Measurements from ENCODE around the gene METTL23. TPM values are rescaled to one million over a fixed set of nuclear protein-coding genes. Genes with fewer than 3 reads are reported as not detected.
"Not testable (repeated sequence)": the region's sequence is repeated elsewhere in the genome, so short reads cannot be mapped to it uniquely, and the experiment has no call there.

METTL23 gene
- total RNA-seq, 1 donor = 25.7 TPM

DNA sequence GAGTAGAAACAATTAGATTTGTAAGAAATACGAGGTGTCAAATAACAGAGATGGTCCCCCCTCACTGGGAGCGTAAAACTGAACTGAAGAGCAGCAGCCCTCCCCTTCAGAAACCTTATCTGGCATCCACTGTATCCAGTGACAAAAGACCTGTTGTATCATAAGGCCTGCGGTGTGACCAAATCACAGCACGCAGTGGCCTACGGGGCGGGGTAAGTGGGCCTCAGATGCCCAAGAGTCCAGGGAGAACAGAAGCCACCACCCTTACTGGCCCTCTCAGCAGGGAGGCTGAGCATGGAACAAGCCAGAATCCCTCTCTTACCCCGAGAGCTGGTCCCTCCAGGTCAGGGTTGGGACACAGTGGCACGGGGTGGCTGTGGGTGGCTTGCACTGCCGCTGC, 5.7 kb upstream of the METTL23 start:
- Histone ChIP-seq H3K79me2 (ENCODE audit: insufficient read depth, low read length) (peaks cover 59% of the 10 kb centered on the region), H3K36me3 (ENCODE audit: insufficient read depth, low read length) (peaks cover 84% of the 10 kb centered on the region)
- TF ChIP-seq, protein P1, sequence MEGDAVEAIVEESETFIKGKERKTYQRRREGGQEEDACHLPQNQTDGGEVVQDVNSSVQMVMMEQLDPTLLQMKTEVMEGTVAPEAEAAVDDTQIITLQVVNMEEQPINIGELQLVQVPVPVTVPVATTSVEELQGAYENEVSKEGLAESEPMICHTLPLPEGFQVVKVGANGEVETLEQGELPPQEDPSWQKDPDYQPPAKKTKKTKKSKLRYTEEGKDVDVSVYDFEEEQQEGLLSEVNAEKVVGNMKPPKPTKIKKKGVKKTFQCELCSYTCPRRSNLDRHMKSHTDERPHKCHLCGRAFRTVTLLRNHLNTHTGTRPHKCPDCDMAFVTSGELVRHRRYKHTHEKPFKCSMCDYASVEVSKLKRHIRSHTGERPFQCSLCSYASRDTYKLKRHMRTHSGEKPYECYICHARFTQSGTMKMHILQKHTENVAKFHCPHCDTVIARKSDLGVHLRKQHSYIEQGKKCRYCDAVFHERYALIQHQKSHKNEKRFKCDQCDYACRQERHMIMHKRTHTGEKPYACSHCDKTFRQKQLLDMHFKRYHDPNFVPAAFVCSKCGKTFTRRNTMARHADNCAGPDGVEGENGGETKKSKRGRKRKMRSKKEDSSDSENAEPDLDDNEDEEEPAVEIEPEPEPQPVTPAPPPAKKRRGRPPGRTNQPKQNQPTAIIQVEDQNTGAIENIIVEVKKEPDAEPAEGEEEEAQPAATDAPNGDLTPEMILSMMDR (IDR thresholded peaks at IDR 0.05; ENCODE audit: extremely low read depth, low read depth, low read length) = no peak

DNA sequence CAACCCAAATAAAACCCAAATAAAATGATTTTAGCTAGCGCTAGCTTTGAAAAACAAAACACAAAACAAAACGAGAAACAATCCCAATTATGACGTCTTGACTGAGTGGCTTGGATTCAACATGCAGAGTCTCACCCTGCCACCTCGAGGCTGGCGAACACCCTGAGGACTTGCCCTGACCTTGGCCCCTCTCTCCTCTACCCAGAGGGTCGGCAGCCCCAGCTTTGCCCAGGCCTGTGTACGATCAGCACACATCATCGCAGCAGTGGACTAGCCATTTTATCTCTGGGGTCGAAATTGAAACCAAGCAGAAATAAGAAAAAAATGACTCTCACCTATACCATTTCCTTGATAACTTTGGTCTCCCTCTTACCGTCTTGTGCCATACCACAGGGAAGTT, 5.2 kb upstream of the METTL23 start:
- Histone ChIP-seq H3K4me1 (ENCODE audit: insufficient read depth, low read length) (peaks cover 28% of the 10 kb centered on the region), H3K27me3 (ENCODE audit: insufficient read depth, low read length) (no peaks in the 10 kb centered on the region), H3K4me2 (ENCODE audit: insufficient read depth, low read length) (no peak overlapping the region), H3K79me2 (ENCODE audit: insufficient read depth, low read length) (peaks cover 60% of the 10 kb centered on the region), H3K4me3 (ENCODE audit: insufficient read depth, low read length) (no peak overlapping the region), H3K27ac (ENCODE audit: low read depth, low read length) (no peak overlapping the region), H3K36me3 (ENCODE audit: insufficient read depth, low read length) (peaks cover 84% of the 10 kb centered on the region), H3K9me3 (ENCODE audit: low read depth, low read length) (no peaks in the 10 kb centered on the region), H4K20me1 (ENCODE audit: insufficient read depth, low read length) (peaks cover 19% of the 10 kb centered on the region), H2AFZ (ENCODE audit: low read length) (no peak overlapping the region)
- TF ChIP-seq, protein P1 (IDR thresholded peaks at IDR 0.05; ENCODE audit: extremely low read depth, low read depth, low read length) = no peak
- no peak for DNase-seq (ENCODE audit: insufficient read length, low spot score, missing footprints)

More for the DNA sequence above, 5.7 kb upstream of the METTL23 start:
- no peak overlapping the region for H3K27ac ChIP-seq (ENCODE audit: low read depth, low read length)
- no peak overlapping the region for H3K4me3 ChIP-seq (ENCODE audit: insufficient read depth, low read length)
- peaks cover 19% of the 10 kb centered on the region for H4K20me1 ChIP-seq (ENCODE audit: insufficient read depth, low read length)
- H3K4me1 ChIP-seq (ENCODE audit: insufficient read depth, low read length) = peaks cover 32% of the 10 kb centered on the region
- no peaks in the 10 kb centered on the region for H3K9me3 ChIP-seq (ENCODE audit: low read depth, low read length)
- H3K4me2 ChIP-seq (ENCODE audit: insufficient read depth, low read length) = no peak overlapping the region
- peak; percentile 29 for DNase-seq (ENCODE audit: insufficient read length, low spot score, missing footprints)
- H3K27me3 ChIP-seq (ENCODE audit: insufficient read depth, low read length) = no peaks in the 10 kb centered on the region
- no peak overlapping the region for H2AFZ ChIP-seq (ENCODE audit: low read length)

DNA sequence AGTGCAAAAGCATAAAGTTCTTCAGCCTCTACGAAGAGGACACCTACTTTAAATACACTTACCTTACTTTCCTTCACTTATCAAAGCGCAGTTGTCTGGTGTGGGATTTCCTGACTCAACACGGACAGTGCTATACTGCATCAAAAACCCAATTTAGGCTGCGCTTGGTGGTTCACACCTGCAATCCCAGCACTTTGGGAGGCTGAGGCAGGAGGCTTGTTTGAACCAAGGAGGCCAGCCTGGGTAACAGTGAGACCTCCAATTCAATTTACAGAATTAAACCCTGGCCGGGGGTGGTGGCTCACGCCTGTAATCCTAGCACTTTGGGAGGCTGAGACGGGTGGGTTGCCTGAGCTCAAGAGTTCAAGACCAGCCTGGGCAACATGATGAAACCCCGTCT, 4.4 kb upstream of the METTL23 start:
- Histone ChIP-seq H3K27me3 (ENCODE audit: insufficient read depth, low read length) (no peaks in the 10 kb centered on the region), H4K20me1 (ENCODE audit: insufficient read depth, low read length) (peaks cover 19% of the 10 kb centered on the region), H3K4me1 (ENCODE audit: insufficient read depth, low read length) (peaks cover 20% of the 10 kb centered on the region), H3K4me2 (ENCODE audit: insufficient read depth, low read length) (no peak overlapping the region), H3K27ac (ENCODE audit: low read depth, low read length) (no peak overlapping the region), H2AFZ (ENCODE audit: low read length) (no peak overlapping the region), H3K4me3 (ENCODE audit: insufficient read depth, low read length) (no peak overlapping the region), H3K9me3 (ENCODE audit: low read depth, low read length) (no peaks in the 10 kb centered on the region), H3K36me3 (ENCODE audit: insufficient read depth, low read length) (peaks cover 81% of the 10 kb centered on the region), H3K79me2 (ENCODE audit: insufficient read depth, low read length) (peaks cover 66% of the 10 kb centered on the region)
- DNase-seq (ENCODE audit: insufficient read length, low spot score, missing footprints) = no peak
- TF ChIP-seq, protein P1 (IDR thresholded peaks at IDR 0.05; ENCODE audit: extremely low read depth, low read depth, low read length) = no peak

DNA sequence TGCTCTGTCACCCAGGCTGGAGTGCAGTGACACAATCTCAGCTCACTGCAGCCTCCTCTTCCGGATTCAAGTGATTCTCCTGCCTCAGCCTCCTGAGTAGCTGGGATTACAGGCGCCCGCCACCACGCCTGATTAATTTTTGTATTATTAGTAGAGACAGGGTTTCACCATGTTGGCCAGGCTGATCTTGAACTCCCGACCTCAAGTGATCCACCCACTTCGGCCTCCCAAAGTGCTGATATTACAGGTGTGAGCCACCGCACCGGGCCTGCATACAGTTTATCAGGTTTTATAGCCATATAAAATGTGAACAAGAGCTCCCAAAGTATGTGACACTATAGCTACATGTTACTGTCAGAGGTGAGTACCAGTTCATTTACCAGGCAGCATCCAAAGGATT, 3.7 kb upstream of the METTL23 start:
- DNase-seq (ENCODE audit: insufficient read length, low spot score, missing footprints) = peak; percentile 36
- H3K27me3 ChIP-seq (ENCODE audit: insufficient read depth, low read length); H3K4me2 ChIP-seq (ENCODE audit: insufficient read depth, low read length); H3K9me3 ChIP-seq (ENCODE audit: low read depth, low read length); H3K4me3 ChIP-seq (ENCODE audit: insufficient read depth, low read length); H2AFZ ChIP-seq (ENCODE audit: low read length): not testable (repeated sequence)
- Histone ChIP-seq H4K20me1 (ENCODE audit: insufficient read depth, low read length) (peaks cover 26% of the 10 kb centered on the region), H3K4me1 (ENCODE audit: insufficient read depth, low read length) (peaks cover 23% of the 10 kb centered on the region), H3K36me3 (ENCODE audit: insufficient read depth, low read length) (peaks cover 75% of the 10 kb centered on the region), H3K79me2 (ENCODE audit: insufficient read depth, low read length) (peaks cover 73% of the 10 kb centered on the region), H3K27ac (ENCODE audit: low read depth, low read length) (peak overlapping the region; percentile 8)

Data from osteoblast (primary cell).